K562 (cell line): ENCODE results near the gene DAB2. TPM values are rescaled to one million over a fixed set of nuclear protein-coding genes. Genes with fewer than 3 reads are reported as not detected.

Experiments used
- GATAD2A ChIP-seq: fragments of 450-650 bp; IDR thresholded peaks from 2 replicates; pipeline ENCODE4 v1.6.1; 2017
- GTF2E2 ChIP-seq: fragments of 200-800 bp; sonication (Bioruptor generic); IDR thresholded peaks from 2 replicates; pipeline ENCODE4 v1.6.1; 2016; ENCODE audit warnings: missing genetic modification characterization, missing compliant biosample characterization
- HDGF ChIP-seq: fragments of 450-650 bp; IDR thresholded peaks from 2 replicates; pipeline ENCODE4 v1.6.1; 2016
- MAFF ChIP-seq: IDR thresholded peaks from 2 replicates; pipeline ENCODE4 v1.6.1; 2012; ENCODE audit warnings: low read length, improper control_type of control experiment
- MAZ ChIP-seq, 2 experiments: fragments of 450-650 bp in 1 of 2; sonication (generic) in 1 of 2; formaldehyde crosslinking; IDR thresholded peaks in 1 of 2; conservative IDR thresholded peaks in 1 of 2; 2 replicates each; pipeline versions ENCODE4 v1.4.0 to v1.5.0; 2020; ENCODE audit warnings: mild to moderate bottlenecking in 1 of 2, missing genetic modification reagents in 1 of 2
- MTF1 ChIP-seq: fragments of 250-450 bp; sonication (Bioruptor Pico); IDR thresholded peaks from 2 replicates; pipeline ENCODE4 v1.9.0; 2021; ENCODE audit warnings: moderate library complexity, mild to moderate bottlenecking, inconsistent platforms, borderline replicate concordance
- NBN ChIP-seq: fragments of 450-650 bp; IDR thresholded peaks from 2 replicates; pipeline ENCODE4 v1.6.1; 2016; ENCODE audit warnings: low read depth, mild to moderate bottlenecking
- RFX5 ChIP-seq: IDR thresholded peaks from 2 replicates; pipeline ENCODE4 v1.6.1; 2011; ENCODE audit warnings: low read depth, mild to moderate bottlenecking, improper control_type of control experiment, low read length
- SP2 ChIP-seq: IDR thresholded peaks from 2 replicates; pipeline ENCODE4 v1.6.1; 2011; ENCODE audit warnings: mild to moderate bottlenecking, low read depth, low read length, moderate library complexity; ENCODE audit not compliant: poor library complexity, severe bottlenecking; ENCODE audit errors: extremely low read depth
- TAF9B ChIP-seq: fragments of 450-650 bp; IDR thresholded peaks from 2 replicates; pipeline ENCODE4 v1.6.1; 2018; ENCODE audit warnings: mild to moderate bottlenecking; ENCODE audit not compliant: partially characterized antibody
- ZFP30 ChIP-seq: fragments of 250-450 bp; sonication (Bioruptor Pico); IDR thresholded peaks from 2 replicates; pipeline ENCODE4 v1.8.0; 2022; ENCODE audit warnings: moderate library complexity, mild to moderate bottlenecking, inconsistent platforms, borderline replicate concordance
- ZNF347 ChIP-seq: fragments of 450-650 bp; formaldehyde crosslinking; IDR thresholded peaks from 2 replicates; pipeline ENCODE4 v1.4.0; 2020; ENCODE audit warnings: low read depth, mild to moderate bottlenecking, moderate library complexity
- ZNF551 ChIP-seq: fragments of 250-450 bp; sonication (Bioruptor Pico); IDR thresholded peaks from 2 replicates; pipeline ENCODE4 v1.5.0; 2021; ENCODE audit warnings: mild to moderate bottlenecking, moderate library complexity
- polyA plus RNA-seq, 8 experiments: library from polyadenylated mRNA; depleted of rRNA in 4 of 8; stranded (reverse) in 5 of 8; unstranded in 3 of 8; fragments of >200 nt; fragmentation: Nextera tagmentation in 2 of 8; fragmentation: Illumina TruSeq in 1 of 8; extraction: Ambion mirVana in 2 of 8; extraction: Trizol in 1 of 8; gene quantifications; 2 replicates each; pipeline versions ENCODE4 v1.2.1 to v1.2.3, GENCODE V29; 2011 to 2014; ENCODE audit warnings: inconsistent platforms in 1 of 8, missing spikeins in 1 of 8
- total RNA-seq, 7 experiments: library from RNA; depleted of rRNA in 6 of 7; stranded (reverse); fragments of >200 nt in 6 of 7; fragmentation: Illumina TruSeq in 2 of 7; extraction: Trizol in 2 of 7; gene quantifications; 2 replicates each; pipeline versions ENCODE4 v1.2.1 to v1.2.3, GENCODE V29; 2011 to 2021; ENCODE audit warnings: low replicate concordance in 1 of 7
- TF ChIP-seq, protein P1 (sequence below), 2 experiments: fragments of 450-650 bp in 1 of 2; sonication (generic) in 1 of 2; formaldehyde crosslinking; conservative IDR thresholded peaks; 2 replicates each; pipeline versions ENCODE4 v1.4.0 to v1.8.1; 2020 to 2022; ENCODE audit warnings: mild to moderate bottlenecking in 1 of 2, missing genetic modification reagents in 1 of 2
- TF ChIP-seq, protein P2 (sequence below): fragments of 250-450 bp; sonication (Bioruptor Pico); IDR thresholded peaks from 2 replicates; pipeline ENCODE4 v1.9.0; 2021; ENCODE audit warnings: mild to moderate bottlenecking
- TF ChIP-seq, protein P3 (sequence below): sonication (generic); formaldehyde crosslinking; IDR thresholded peaks from 2 replicates; pipeline ENCODE4 v1.8.0; 2022; ENCODE audit warnings: mild to moderate bottlenecking, missing genetic modification reagents
- TF ChIP-seq, protein P4 (sequence below): fragments of 250-450 bp; sonication (Bioruptor Pico); IDR thresholded peaks from 2 replicates; pipeline ENCODE4 v1.8.0; 2022; ENCODE audit warnings: moderate library complexity, mild to moderate bottlenecking, inconsistent platforms
- TF ChIP-seq, protein P5 (sequence below), 2 experiments: fragments of 450-650 bp in 1 of 2; sonication (generic) in 1 of 2; formaldehyde crosslinking in 1 of 2; IDR thresholded peaks in 1 of 2; conservative IDR thresholded peaks in 1 of 2; 2 replicates each; pipeline versions ENCODE4 v1.6.1 to v1.8.1; 2016 to 2023; ENCODE audit warnings: mild to moderate bottlenecking in 2 of 2, moderate library complexity in 2 of 2, inconsistent platforms in 1 of 2, missing genetic modification reagents in 1 of 2

DAB2 gene
- total and polyA plus RNA-seq, 9 of the 15 experiments (the other 6 are each of a cell fraction or from before 2014, with no cell fraction given), result 6.6 to 29.9 (median 24.1) TPM

DNA sequence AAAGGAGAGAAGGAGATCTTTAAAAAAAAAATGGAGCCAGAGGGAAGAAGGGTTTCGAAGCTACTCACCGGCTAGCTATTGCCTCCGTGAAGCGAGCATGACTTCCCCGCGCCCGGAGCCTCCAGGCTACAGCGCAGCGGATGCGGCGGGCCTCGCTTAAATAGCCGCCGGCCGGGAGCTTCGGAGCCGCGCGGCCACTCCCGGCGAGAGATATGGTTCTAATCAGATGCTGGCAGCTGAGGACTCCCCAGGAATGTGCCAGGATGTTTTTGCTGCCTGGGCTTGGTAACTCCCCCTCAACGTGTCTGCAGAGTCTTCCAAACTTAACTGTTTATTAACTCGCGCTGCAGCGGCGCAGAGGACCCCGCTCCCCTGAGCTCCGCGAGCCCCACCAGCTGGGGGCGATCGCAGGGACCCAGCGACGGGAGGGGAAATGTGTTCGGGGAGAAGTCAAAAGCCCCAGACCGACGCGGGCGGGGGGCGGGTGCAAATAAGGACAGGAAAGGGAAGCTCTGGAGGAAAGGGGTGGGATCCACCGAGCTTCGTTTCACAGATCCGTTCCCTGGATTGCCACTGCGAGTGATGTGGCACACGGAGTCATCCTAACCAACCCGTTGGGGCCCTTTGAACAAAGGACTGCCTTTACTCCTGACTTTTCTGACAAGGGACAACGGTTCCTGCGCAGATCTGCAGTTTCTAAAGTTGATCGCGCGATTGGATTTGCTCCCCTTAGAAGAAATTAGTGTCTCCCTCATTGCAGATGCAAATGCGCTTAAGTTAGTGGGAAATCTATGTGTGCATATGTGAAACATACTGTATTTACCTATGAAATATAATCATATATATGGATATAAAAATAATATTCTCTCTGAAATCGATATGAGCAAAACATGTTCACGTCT, at the start of gene DAB2 (continued):
- TF ChIP-seq, protein P1, sequence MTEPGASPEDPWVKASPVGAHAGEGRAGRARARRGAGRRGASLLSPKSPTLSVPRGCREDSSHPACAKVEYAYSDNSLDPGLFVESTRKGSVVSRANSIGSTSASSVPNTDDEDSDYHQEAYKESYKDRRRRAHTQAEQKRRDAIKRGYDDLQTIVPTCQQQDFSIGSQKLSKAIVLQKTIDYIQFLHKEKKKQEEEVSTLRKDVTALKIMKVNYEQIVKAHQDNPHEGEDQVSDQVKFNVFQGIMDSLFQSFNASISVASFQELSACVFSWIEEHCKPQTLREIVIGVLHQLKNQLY (CRISPR knock-in tag; conservative IDR thresholded peaks at IDR 0.05), result no peak
- no peak for TF ChIP-seq ZNF347 (CRISPR knock-in tag)
- TF ChIP-seq ZFP30 (CRISPR knock-in tag), result no peak
- TF ChIP-seq MTF1 (CRISPR knock-in tag), result no peak
- TF ChIP-seq ZNF551 (CRISPR knock-in tag), result no peak
- TF ChIP-seq GTF2E2 (tag), result peak; percentile 79
- TF ChIP-seq MAZ (CRISPR knock-in tag; conservative IDR thresholded peaks at IDR 0.05 in 1 of 2, IDR thresholded peaks at IDR 0.05 in 1 of 2), result peak; percentile 92 to 94
- TF ChIP-seq, protein P2, sequence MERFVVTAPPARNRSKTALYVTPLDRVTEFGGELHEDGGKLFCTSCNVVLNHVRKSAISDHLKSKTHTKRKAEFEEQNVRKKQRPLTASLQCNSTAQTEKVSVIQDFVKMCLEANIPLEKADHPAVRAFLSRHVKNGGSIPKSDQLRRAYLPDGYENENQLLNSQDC, result no peak
- peak; percentile 52; the same call in 1 of the 2 replicates for TF ChIP-seq NBN
- TF ChIP-seq, protein P3, sequence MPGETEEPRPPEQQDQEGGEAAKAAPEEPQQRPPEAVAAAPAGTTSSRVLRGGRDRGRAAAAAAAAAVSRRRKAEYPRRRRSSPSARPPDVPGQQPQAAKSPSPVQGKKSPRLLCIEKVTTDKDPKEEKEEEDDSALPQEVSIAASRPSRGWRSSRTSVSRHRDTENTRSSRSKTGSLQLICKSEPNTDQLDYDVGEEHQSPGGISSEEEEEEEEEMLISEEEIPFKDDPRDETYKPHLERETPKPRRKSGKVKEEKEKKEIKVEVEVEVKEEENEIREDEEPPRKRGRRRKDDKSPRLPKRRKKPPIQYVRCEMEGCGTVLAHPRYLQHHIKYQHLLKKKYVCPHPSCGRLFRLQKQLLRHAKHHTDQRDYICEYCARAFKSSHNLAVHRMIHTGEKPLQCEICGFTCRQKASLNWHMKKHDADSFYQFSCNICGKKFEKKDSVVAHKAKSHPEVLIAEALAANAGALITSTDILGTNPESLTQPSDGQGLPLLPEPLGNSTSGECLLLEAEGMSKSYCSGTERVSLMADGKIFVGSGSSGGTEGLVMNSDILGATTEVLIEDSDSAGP, result no peak
- TF ChIP-seq SP2, result no peak
- no peak for TF ChIP-seq HDGF
- TF ChIP-seq, protein P4, sequence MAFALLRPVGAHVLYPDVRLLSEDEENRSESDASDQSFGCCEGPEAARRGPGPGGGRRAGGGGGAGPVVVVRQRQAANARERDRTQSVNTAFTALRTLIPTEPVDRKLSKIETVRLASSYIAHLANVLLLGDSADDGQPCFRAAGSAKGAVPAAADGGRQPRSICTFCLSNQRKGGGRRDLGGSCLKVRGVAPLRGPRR (CRISPR knock-in tag), result no peak
- no peak for TF ChIP-seq MAFF
- TF ChIP-seq, protein P5, sequence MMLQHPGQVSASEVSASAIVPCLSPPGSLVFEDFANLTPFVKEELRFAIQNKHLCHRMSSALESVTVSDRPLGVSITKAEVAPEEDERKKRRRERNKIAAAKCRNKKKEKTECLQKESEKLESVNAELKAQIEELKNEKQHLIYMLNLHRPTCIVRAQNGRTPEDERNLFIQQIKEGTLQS (IDR thresholded peaks at IDR 0.05), result no peak
- TF ChIP-seq, protein P5 (CRISPR knock-in tag; conservative IDR thresholded peaks at IDR 0.05), result peak; percentile 59; the same call in 1 of the 2 replicates
- no peak for TF ChIP-seq RFX5
- no peak for TF ChIP-seq TAF9B
- 0 out of 2 replicates have a peak, but pooled peaks have one; percentile 74 for TF ChIP-seq GATAD2A
